H1 (cell line): ENCODE data around the gene GP1BB. TPM values are rescaled to one million over a fixed set of nuclear protein-coding genes. Genes with fewer than 3 reads are reported as not detected.
A peak's percentile ranks its signal among the peaks of the same experiment; 100 is the strongest.

Experiments used
- CTCF ChIA-PET: fragments of 300-600 bp; sonication (Branson Sonifier 250); formaldehyde crosslinking; loops from one replicate; lab custom pipeline; 2021; ENCODE audit not compliant: partially characterized antibody; lab: Charles Lee
- POLR2A ChIA-PET: fragments of 300-600 bp; sonication (Branson Sonifier 250); formaldehyde crosslinking; loops from one replicate; lab custom pipeline; 2021; ENCODE audit warnings: inconsistent platforms; ENCODE audit not compliant: partially characterized antibody; lab: Charles Lee
- DNase-seq, 2 experiments: peaks; one replicate each; pipeline versions ENCODE4 v3.0.0 to v3.0.0-alpha.2; 2010 to 2022; ENCODE audit warnings: low spot score in 2 of 2, low read depth in 1 of 2, mixed read lengths in 1 of 2
- FAIRE-seq: peaks from 2 replicates; lab custom pipeline; 2011; peaks lifted over from hg19 to GRCh38; lab: Jason Lieb, UNC
- H2AFZ ChIP-seq: 2 replicates; pipeline ENCODE4 v1.8.1; 2012; ENCODE audit warnings: low read length, inconsistent platforms
- H2AK5ac ChIP-seq: 2 replicates; pipeline ENCODE4 v1.6.1; 2013; ENCODE audit warnings: low read depth, low read length
- H2BK120ac ChIP-seq: replicated peaks from 2 replicates; pipeline ENCODE3; 2013; ENCODE audit warnings: low read depth, low read length, inconsistent platforms
- H2BK12ac ChIP-seq: 2 replicates; pipeline ENCODE4 v1.6.1; 2013; ENCODE audit warnings: low read depth, low read length
- H2BK15ac ChIP-seq: 2 replicates; pipeline ENCODE4 v1.6.1; 2013; ENCODE audit warnings: low read length
- H2BK20ac ChIP-seq: 2 replicates; pipeline ENCODE4 v1.6.1; 2013; ENCODE audit warnings: low read length
- H2BK5ac ChIP-seq: 2 replicates; pipeline ENCODE4 v1.6.1; 2013; ENCODE audit warnings: low read depth, low read length
- H3K14ac ChIP-seq: 2 replicates; pipeline ENCODE4 v1.6.1; 2013; ENCODE audit warnings: inconsistent platforms; ENCODE audit not compliant: insufficient read length
- H3K18ac ChIP-seq: 2 replicates; pipeline ENCODE4 v1.6.1; 2013; ENCODE audit warnings: low read length; ENCODE audit errors: extremely low read depth
- H3K23ac ChIP-seq: 2 replicates; pipeline ENCODE4 v1.6.1; 2013; ENCODE audit warnings: inconsistent platforms; ENCODE audit not compliant: insufficient read length
- H3K23me2 ChIP-seq: 2 replicates; pipeline ENCODE4 v1.6.1; 2013; ENCODE audit warnings: low read depth, low read length
- H3K27ac ChIP-seq: 2 replicates; pipeline ENCODE4 v1.6.1; 2011; ENCODE audit warnings: low read depth, low read length, inconsistent platforms
- H3K27me3 ChIP-seq, 4 experiments: replicated peaks in 1 of 4; 1 replicate in 1 of 4; 2 replicates in 3 of 4; pipeline versions ENCODE4 v1.6.1 to v1.8.1; 2011 to 2013; ENCODE audit warnings: low read length in 3 of 4, mild to moderate bottlenecking in 3 of 4, inconsistent platforms in 2 of 4, mixed read lengths in 2 of 4, moderate library complexity in 1 of 4; ENCODE audit not compliant: control insufficient read depth in 3 of 4, insufficient read depth in 3 of 4; ENCODE audit errors: extremely low read depth in 1 of 4
- H3K36me3 ChIP-seq, 4 experiments: 2 replicates each; pipeline versions ENCODE4 v1.6.1 to v1.8.1; 2011 to 2013; ENCODE audit warnings: mild to moderate bottlenecking in 4 of 4, low read length in 3 of 4, moderate library complexity in 2 of 4, control low read depth in 1 of 4, inconsistent platforms in 1 of 4; ENCODE audit not compliant: insufficient read depth in 4 of 4, control insufficient read depth in 2 of 4
- H3K4ac ChIP-seq: replicated peaks from 2 replicates; pipeline ENCODE3; 2013; ENCODE audit warnings: low read length, low read depth, mixed read lengths, inconsistent platforms; ENCODE audit not compliant: insufficient read length
- H3K4me1 ChIP-seq, 4 experiments: replicated peaks in 1 of 4; 1 replicate in 1 of 4; 2 replicates in 3 of 4; pipeline versions ENCODE4 v1.6.1 to v1.8.1; 2011 to 2013; ENCODE audit warnings: low read length in 3 of 4, inconsistent platforms in 2 of 4, mixed read lengths in 1 of 4; ENCODE audit not compliant: insufficient read depth in 4 of 4, control insufficient read depth in 3 of 4
- H3K4me2 ChIP-seq, 2 experiments: 2 replicates each; pipeline versions ENCODE4 v1.6.1 to v1.8.1; 2011 to 2013; ENCODE audit warnings: low read depth in 2 of 2, low read length in 2 of 2, control low read depth in 1 of 2, inconsistent platforms in 1 of 2, mild to moderate bottlenecking in 1 of 2; ENCODE audit not compliant: insufficient read depth in 1 of 2
- H3K4me3 ChIP-seq, 4 experiments: fragments of 200-600, 300-600 bp in 1 of 4; sonication (generic), shearing (Covaris generic), sonication (Bioruptor Twin) in 1 of 4; 2 replicates each; pipeline versions ENCODE4 v1.5.1 to v1.8.1; 2011 to 2016; ENCODE audit warnings: low read length in 4 of 4, low read depth in 3 of 4, control low read depth in 2 of 4, inconsistent platforms in 2 of 4, mild to moderate bottlenecking in 2 of 4, mixed read lengths in 1 of 4, moderate library complexity in 1 of 4; ENCODE audit not compliant: insufficient read depth in 2 of 4; ENCODE audit errors: extremely low read depth in 1 of 4
- H3K56ac ChIP-seq: replicated peaks from 2 replicates; pipeline ENCODE3; 2013; ENCODE audit warnings: low read depth, mild to moderate bottlenecking, mixed read lengths, low read length, inconsistent platforms; ENCODE audit not compliant: insufficient read length
- H3K79me1 ChIP-seq: 2 replicates; pipeline ENCODE4 v1.6.1; 2013; ENCODE audit warnings: low read depth, low read length, control low read depth
- H3K79me2 ChIP-seq, 2 experiments: 2 replicates each; pipeline versions ENCODE4 v1.6.1 to v1.8.1; 2012 to 2013; ENCODE audit warnings: low read length in 2 of 2, mild to moderate bottlenecking in 2 of 2, inconsistent platforms in 1 of 2; ENCODE audit not compliant: insufficient read depth in 2 of 2, control insufficient read depth in 1 of 2
- H3K9ac ChIP-seq, 4 experiments: replicated peaks in 1 of 4; 1 replicate in 1 of 4; 2 replicates in 3 of 4; pipeline versions ENCODE4 v1.6.1 to v1.8.1; 2011 to 2013; ENCODE audit warnings: low read depth in 3 of 4, low read length in 3 of 4, control low read depth in 2 of 4, mild to moderate bottlenecking in 2 of 4, moderate library complexity in 2 of 4, inconsistent platforms in 1 of 4; ENCODE audit errors: extremely low read depth in 1 of 4
- H3K9me3 ChIP-seq, 2 experiments: 2 replicates each; pipeline versions ENCODE4 v1.6.1 to v1.8.1; 2012 to 2013; ENCODE audit warnings: mild to moderate bottlenecking in 2 of 2, moderate library complexity in 2 of 2, control low read depth in 1 of 2, inconsistent platforms in 1 of 2, low read depth in 1 of 2, low read length in 1 of 2, mixed read lengths in 1 of 2; ENCODE audit not compliant: insufficient read depth in 2 of 2
- H4K20me1 ChIP-seq, 2 experiments: replicated peaks in 1 of 2; 2 replicates each; pipeline versions ENCODE3 to v1.8.1; 2011 to 2013; ENCODE audit warnings: inconsistent platforms in 2 of 2, low read length in 2 of 2, mild to moderate bottlenecking in 1 of 2; ENCODE audit not compliant: insufficient read depth in 2 of 2, control insufficient read depth in 1 of 2
- H4K5ac ChIP-seq: 2 replicates; pipeline ENCODE4 v1.6.1; 2013; ENCODE audit warnings: low read length, low read depth, mixed read lengths, inconsistent platforms; ENCODE audit not compliant: insufficient read length
- H4K8ac ChIP-seq: 2 replicates; pipeline ENCODE4 v1.8.0; 2013; ENCODE audit warnings: mild to moderate bottlenecking, moderate library complexity, low read length, inconsistent platforms; ENCODE audit not compliant: insufficient read depth; ENCODE audit errors: extremely low read depth
- H4K91ac ChIP-seq: replicated peaks from 2 replicates; pipeline ENCODE3; 2013; ENCODE audit warnings: low read length, mixed read lengths, inconsistent platforms; ENCODE audit not compliant: insufficient read length
- ATF2 ChIP-seq: IDR thresholded peaks from 2 replicates; pipeline ENCODE4 v1.6.1; 2012; ENCODE audit warnings: low read length, inconsistent platforms
- EZH2 ChIP-seq: fragments of 200-600 bp; sonication (generic); IDR thresholded peaks from 2 replicates; pipeline ENCODE4 v1.7.1; 2012; ENCODE audit warnings: low read depth, mild to moderate bottlenecking, moderate library complexity, low read length, inconsistent platforms; ENCODE audit not compliant: severe bottlenecking
- MAX ChIP-seq: IDR thresholded peaks from 2 replicates; pipeline ENCODE4 v1.6.1; 2012; ENCODE audit warnings: inconsistent platforms
- RBBP5 ChIP-seq: IDR thresholded peaks from 2 replicates; pipeline ENCODE4 v1.7.1; 2012; ENCODE audit warnings: low read depth, mild to moderate bottlenecking, inconsistent platforms, low read length, moderate library complexity, borderline replicate concordance
- RXRA ChIP-seq: IDR thresholded peaks from 2 replicates; pipeline ENCODE4 v1.6.1; 2011; ENCODE audit warnings: low read depth, mild to moderate bottlenecking, low read length, moderate library complexity; ENCODE audit not compliant: insufficient read depth
- TAF7 ChIP-seq: optimal IDR thresholded peaks from 2 replicates; pipeline ENCODE3; 2011; ENCODE audit warnings: low read depth, mild to moderate bottlenecking, inconsistent platforms, low read length, moderate library complexity, borderline replicate concordance
- TEAD4 ChIP-seq: IDR thresholded peaks from 2 replicates; pipeline ENCODE4 v1.6.1; 2012; ENCODE audit warnings: low read depth, low read length, inconsistent platforms, mixed read lengths
- WGBS, 2 experiments: shearing (Covaris generic) in 1 of 2; methylation state at CpG; one replicate each; pipeline versions ENCODE4 v1.1.6 to v1.1.7; 2013 to 2015; ENCODE audit warnings: low lambda C conversion rate in 2 of 2, mixed read lengths in 2 of 2, inconsistent platforms in 1 of 2, low coverage in 1 of 2, missing lambda C conversion rate in 1 of 2; ENCODE audit not compliant: insufficient replicate concordance in 2 of 2, insufficient coverage in 1 of 2, insufficient read length in 1 of 2; ENCODE audit errors: extremely low coverage in 1 of 2, missing lambda C conversion rate in 1 of 2; 5-methylcytosine and 5-hydroxymethylcytosine counted together
- polyA plus RNA-seq, 7 experiments: library from polyadenylated mRNA; depleted of rRNA in 3 of 7; stranded (reverse) in 5 of 7; unstranded in 2 of 7; fragments of >200 nt in 5 of 7; fragments of 200-250 nt in 2 of 7; gene quantifications; 1 replicate in 5 of 7; 2 replicates in 1 of 7; 4 replicates in 1 of 7; pipeline versions ENCODE4 v1.2.1 to v1.2.3, GENCODE V29; 2011 to 2013; ENCODE audit warnings: missing spikeins in 2 of 7, mixed read lengths in 2 of 7
- total RNA-seq: library from RNA; stranded (reverse); fragmentation: NEBNext Ultra II Directional; extraction: Animal tissue kit (Norgen Biotek cat#: 25700); gene quantifications from 2 replicates; pipeline ENCODE4 v1.2.1, GENCODE V29; 2021

The GP1BB gene
- total and polyA plus RNA-seq, 2 of the 8 experiments (the other 6 are each of a cell fraction or from before 2014, with no cell fraction given) = 0.36 TPM; not detected in 1

GRCh38 chr22:19723983-19724827 is 866 bp downstream of the GP1BB start:
- peaks cover 80 to 100% (median 97%) of the 10 kb centered on the region in 4 experiments for H3K27me3 ChIP-seq
- no peak overlapping the region for H2BK120ac ChIP-seq
- 0 out of 2 replicates have a peak overlapping the region, but pooled peaks have one; percentile 92 for H2BK15ac ChIP-seq
- no peak overlapping the region for H4K5ac ChIP-seq
- peak overlapping the region; percentile 52; the same call in 1 of the 2 replicates for H3K18ac ChIP-seq
- H2BK5ac ChIP-seq = no peak overlapping the region
- H3K79me1 ChIP-seq = no peaks in the 10 kb centered on the region
- H3K56ac ChIP-seq = no peak overlapping the region
- WGBS, 2 experiments = 6% methylated on average over 58 of the region's 89 CpGs; no CpG with 5 or more reads in 1 of the 2 experiments
- no peak overlapping the region for H3K27ac ChIP-seq
- peaks cover 0 to 33% (median 20%) of the 10 kb centered on the region in 4 experiments; a peak in 6 of 7 replicates for H3K4me1 ChIP-seq
- H2AFZ ChIP-seq = no peak overlapping the region
- no peak overlapping the region; a peak in 1 of 7 replicates for H3K9ac ChIP-seq
- no peak overlapping the region for H3K14ac ChIP-seq
- H3K79me2 ChIP-seq = no peaks in the 10 kb centered on the region
- POLR2A ChIA-PET = interaction anchor here (0.9 to 1.4 kb wide), 7 partner anchors 24 to 95 kb away, joined by 3 to 7 read pairs (median 3); no protein-coding TSS in a partner anchor
- H3K36me3 ChIP-seq = peaks cover 0 to 5% (median 0%) of the 10 kb centered on the region in 4 experiments; a peak in 1 of 8 replicates
- H2AK5ac ChIP-seq = no peak overlapping the region
- CTCF ChIA-PET = interaction anchor here (0.6 to 3.1 kb wide), 35 partner anchors 9 to 281 kb away, joined by 3 to 16 read pairs (median 3); no protein-coding TSS in a partner anchor
- peak overlapping the region; percentile 88; the same call in 1 of the 2 replicates for H4K8ac ChIP-seq
- no peak overlapping the region for H3K4ac ChIP-seq
- H4K91ac ChIP-seq = no peak overlapping the region
- DNase-seq (peak in 1 of 2 experiments; percentile 79), FAIRE-seq (no peak)
- H2BK12ac ChIP-seq = peak overlapping the region; percentile 50; the same call in 1 of the 2 replicates
- H3K4me2 ChIP-seq = peak overlapping the region; percentile 74 to 87
- peak overlapping the region in 3 of 4 experiments; percentile 25 to 55 (median 32); a peak in 5 of 8 replicates for H3K4me3 ChIP-seq
- no peak overlapping the region for H3K23ac ChIP-seq
- H3K9me3 ChIP-seq = no peaks in the 10 kb centered on the region
- no peak overlapping the region for H2BK20ac ChIP-seq
- peaks cover 15 to 32% of the 10 kb centered on the region in 2 experiments for H4K20me1 ChIP-seq
- peaks cover 18% of the 10 kb centered on the region; the same call in 1 of the 2 replicates for H3K23me2 ChIP-seq
- TF ChIP-seq TAF7 (peak; percentile 5), RBBP5 (peak; percentile 29; the same call in 1 of the 2 replicates), RXRA (no peak), ATF2 (no peak), TEAD4 (peak; percentile 50; the same call in 1 of the 2 replicates), MAX (0 out of 2 replicates have a peak, but pooled peaks have one; percentile 2), EZH2 (peak; percentile 73)
